ENCODE data around the gene TEX261.
"Not testable (repeated sequence)": the region's sequence is repeated elsewhere in the genome, so short reads cannot be mapped to it uniquely, and the experiment has no call there.

The TEX261 gene

DNA sequence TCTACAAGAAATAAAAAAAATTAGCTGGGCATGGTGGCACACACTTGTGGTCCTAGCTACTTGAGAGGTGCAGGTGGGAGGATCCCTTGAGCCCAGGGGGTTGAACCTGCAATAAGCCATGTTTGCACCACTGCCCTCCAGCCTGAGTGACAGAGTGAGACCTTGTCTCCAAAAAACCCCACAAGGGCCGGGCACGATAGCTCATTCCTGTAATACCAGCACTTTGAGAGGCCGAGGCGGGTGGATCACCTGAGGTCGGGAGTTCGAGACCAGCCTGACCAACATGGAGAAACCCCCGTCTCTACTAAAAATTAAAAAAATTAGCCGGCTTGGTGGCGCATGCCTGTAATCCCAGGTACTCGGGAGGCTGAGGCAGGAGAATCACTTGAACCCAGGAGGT, 5.3 kb upstream of the TEX261 start:
- DNase-seq, result not testable (repeated sequence)

DNA sequence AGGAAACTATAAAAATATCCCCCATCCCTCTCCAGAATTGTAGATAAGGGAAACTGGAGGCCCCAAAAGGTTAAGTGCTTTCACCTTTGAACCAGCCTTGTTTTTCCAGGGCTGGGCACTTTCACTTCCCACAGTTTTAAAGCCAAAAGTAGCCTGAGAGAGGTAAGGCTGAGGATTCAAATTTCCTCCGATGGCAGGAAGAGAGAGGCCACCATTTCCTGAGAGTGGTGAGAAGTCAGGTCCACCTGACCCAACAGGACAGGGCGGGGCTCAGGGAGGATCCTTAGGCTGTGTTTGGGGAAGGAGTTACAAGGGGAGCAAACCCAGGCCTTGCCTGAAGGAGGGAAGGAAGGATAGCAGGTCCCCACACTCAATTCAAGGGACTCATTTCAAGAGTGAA, 4.7 kb upstream of the TEX261 start:
- no peak for DNase-seq

DNA sequence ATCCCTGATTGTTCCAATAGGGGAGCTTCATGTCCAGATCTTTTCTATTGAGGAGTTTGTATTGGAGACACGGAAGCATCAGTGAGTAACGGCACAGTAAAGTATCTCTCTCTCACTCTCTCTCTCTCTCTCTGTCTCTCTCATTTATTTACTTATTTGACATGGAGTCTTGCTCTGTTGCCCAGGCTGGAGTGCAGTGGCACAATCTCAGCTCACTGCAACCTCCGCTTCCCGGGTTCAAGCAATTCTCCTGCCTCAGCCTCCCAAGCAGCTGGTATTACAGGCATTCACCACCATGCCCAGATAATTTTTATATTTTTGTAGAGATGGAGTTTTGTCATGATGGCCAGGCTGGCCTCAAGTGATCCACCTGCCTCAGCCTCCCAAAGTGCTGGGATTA, 4.2 kb upstream of the TEX261 start:
- DNase-seq, result not testable (repeated sequence)

GRCh38 chr2:70995426-70995729, 705 bp upstream of the TEX261 start:
- DNase-seq, result peak; percentile 81

DNA sequence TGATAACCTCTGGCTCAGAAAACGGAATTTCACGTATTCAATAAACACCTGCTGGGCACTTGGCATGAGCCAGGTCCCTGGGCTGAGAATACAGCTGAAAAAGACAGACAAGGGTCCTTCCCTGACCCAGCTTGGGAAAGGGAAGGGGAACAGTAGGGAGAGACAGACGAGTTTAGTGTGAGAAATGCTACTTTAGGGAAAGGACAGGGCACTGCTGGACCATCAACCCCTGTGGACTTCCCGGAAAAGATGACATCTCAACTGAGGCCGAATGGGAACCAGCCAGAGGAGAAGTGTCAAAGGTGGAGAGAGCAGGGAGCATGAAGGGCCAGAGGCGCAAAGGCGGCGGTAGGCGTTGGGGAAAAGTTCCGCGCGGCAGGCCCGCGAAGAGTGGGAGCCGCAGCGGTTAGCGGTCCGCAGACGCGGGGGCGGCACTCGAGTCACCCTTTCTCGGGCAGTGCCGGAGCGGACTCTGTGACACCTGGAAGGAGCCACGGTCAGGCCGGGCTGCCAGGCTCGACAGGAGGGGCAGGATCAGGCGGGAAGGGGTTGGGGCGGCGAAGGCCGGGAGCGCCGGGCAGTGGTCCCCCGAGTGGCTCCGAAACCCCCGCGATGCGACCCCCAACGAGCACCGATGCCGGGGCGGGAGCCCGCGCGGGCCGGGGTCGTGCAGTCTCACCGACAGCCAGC, 519 bp downstream of the TEX261 start:
- peak; percentile 42 for DNase-seq

- DNase-seq, result peak; percentile 44
Measured at GRCh38 chr2:70992945-70993853, 1.5 kb downstream of the TEX261 start.

DNA sequence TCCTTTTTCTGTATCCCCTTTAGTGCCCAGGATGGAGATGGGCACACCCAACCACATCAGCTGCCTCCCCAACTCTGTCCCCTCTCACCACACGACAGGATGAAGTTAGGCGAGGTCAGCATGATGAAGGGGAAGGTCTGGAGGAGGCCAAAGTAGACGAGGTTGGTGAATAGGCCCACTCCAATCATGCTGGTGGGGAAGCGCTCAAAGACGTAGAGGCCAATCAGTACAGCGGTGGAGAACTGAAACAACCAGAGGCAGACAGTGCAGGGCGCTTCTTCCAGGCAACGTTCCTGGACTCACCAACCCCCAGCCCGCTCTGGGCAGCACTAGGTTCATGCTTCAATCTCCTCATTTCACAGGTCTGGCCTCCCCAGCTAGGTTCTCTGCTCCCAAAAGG, 2.9 kb downstream of the TEX261 start:
- DNase-seq, result no peak

DNA sequence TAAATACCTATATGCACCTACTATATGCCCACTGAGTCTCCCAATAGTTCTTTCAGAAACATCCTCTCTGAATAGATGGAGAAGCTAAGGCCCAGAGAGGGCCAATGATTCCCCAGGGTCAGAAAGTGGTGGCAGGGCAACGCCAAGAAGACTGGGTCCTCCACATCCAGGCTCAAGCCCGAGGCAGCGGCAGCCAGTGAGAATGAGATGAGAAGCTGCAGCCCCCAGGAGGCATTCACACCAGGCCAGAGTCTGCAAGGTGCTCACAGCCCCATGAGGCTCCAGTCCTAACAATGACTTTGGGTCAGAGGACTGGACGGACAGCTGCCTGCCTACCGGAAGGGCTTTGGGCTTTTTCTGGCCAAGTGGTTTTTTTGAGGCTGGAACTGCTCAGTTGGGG, 3.5 kb downstream of the TEX261 start:
- no peak for DNase-seq

GRCh38 chr2:70990216-70990615, 4.5 kb downstream of the TEX261 start:
- DNase-seq, result no peak

DNA sequence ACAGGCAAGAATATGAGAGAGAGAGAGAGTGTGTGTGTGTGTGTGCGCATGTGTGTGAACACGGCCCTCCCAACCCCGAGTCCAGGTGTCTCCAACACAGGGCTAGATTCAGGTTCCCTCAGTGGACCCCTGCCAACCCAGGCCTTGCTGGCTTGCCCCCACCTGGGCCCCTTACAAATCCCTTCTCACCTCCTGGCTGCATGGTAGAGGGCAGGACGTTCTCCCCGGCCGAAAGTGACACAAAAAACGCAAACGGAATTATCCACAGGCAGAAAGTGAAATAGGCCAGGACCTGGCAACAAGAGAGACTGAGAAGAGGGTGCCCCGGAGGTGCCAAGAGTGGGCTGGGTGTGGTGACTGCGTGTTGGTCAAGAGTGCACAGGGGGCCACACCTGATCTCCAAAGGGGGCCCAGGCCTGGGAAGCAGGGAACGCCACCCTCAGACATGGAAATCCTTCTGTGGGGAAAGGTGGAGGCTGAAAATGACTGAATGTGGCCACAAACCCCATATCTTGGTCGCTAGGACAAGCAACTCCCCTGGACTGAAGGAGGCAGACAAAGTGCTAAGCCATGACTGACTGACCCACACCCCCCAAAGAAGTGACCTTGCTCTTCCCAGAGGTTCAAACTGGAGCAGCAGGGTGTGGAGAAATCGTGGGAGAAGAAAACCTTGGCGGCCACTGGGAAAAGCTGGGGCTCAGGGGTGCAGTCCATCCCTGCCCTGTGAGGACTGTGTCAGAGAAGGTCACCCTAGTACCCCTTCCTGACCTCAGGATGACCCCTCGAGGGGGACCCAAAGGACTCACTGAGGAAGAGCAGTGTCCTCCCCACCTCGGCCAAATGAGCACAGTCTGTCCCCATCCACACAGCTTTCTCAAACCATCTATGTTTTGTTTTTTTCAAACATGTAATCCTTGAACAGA, 5.7 kb downstream of the TEX261 start:
- no peak for DNase-seq

GRCh38 chr2:70988151-70988550, 6.5 kb downstream of the TEX261 start:
- no peak for DNase-seq

DNA sequence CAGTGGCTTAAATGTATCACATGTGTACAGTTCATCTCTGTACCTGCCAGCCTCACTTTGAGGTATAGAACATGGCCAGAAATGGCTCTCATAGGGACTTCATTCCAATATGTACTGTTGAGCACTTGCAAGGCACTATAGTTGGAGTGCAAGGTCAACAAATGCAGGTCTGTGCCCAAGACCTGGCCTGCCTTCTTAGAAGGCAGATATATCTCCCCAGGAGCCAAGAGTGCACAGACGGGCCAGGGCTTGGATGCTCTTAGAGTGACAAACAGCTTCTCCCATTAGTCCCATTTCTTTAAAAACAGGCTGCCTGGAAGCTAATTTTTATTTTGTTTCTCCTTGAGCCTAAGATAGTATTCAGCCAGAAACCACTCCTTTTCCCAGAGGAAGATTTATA, 7.3 kb downstream of the TEX261 start:
- no peak for DNase-seq

DNA sequence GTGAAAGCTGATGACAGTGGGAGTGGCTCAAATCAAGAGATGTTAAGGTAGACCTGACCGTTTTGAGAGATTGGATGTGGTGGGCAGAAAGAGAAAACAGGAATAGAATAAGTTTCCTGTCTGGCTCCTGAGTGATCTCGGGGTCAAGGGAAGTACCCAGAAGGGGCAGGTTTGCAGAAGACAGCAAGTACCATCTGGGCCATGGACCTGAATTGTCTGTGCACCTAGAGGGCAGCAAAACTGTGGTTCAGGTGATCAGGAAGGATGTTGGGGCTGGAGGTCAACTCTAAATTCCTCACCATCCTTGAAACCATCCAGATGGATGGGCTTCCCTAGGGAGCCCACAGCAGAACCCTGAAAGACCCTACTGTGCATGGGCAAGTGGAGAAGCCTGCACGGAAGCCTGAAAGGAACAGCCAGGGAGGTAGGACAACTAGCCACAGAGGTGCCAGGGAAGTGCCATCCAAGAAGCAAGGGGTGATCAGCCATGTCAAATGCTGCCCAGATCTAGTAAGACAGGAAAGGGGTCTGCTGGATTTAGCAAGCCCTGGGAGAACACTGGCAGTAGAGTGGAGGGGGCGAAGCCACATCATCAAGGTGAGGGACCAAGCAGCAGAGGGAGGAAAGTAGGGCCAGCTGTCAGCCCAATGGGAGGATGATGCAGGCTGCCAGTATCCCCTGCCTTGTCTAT, 8.0 kb downstream of the TEX261 start:
- DNase-seq, result no peak

DNA sequence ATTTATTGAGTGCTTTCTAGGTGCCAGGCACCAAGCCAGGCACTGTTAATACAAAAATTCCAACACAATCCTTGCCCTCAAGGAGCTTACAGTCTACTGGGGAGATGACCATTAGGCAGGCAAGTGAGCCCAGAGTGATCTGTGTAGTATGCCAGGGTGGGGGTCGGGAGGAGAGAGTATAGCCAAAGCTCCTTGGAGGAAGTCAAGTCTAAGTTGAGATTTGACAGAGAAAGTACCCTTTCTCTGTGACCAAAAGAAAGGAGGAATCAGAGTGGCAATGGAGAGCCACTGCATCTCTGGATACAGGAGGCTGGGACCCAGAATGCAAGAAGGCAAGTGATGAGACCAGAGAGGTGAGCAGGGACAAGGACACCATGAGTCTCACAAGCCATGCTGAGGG, 8.7 kb downstream of the TEX261 start:
- no peak for DNase-seq

DNA sequence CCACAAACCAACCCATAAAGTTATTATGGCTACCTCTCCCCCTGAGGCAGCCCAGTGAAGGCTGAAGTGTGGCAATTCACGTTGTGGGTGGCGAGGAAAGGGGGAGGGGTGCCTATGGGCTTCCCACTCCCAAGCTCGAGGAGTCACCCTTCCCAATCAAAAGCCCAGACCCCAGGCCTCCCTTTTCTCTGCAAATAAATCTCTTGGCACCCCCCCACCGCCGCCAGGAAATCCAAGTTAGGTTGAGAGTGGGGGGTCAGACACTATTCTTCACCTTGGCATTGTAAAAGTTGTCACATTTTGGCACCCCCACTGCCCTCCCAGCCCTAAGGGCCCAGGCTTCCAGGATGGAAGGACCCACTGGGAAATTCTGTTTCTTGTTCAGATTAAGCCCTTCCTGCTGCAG, 9.4 kb downstream of the TEX261 start:
- no peak for DNase-seq

DNA sequence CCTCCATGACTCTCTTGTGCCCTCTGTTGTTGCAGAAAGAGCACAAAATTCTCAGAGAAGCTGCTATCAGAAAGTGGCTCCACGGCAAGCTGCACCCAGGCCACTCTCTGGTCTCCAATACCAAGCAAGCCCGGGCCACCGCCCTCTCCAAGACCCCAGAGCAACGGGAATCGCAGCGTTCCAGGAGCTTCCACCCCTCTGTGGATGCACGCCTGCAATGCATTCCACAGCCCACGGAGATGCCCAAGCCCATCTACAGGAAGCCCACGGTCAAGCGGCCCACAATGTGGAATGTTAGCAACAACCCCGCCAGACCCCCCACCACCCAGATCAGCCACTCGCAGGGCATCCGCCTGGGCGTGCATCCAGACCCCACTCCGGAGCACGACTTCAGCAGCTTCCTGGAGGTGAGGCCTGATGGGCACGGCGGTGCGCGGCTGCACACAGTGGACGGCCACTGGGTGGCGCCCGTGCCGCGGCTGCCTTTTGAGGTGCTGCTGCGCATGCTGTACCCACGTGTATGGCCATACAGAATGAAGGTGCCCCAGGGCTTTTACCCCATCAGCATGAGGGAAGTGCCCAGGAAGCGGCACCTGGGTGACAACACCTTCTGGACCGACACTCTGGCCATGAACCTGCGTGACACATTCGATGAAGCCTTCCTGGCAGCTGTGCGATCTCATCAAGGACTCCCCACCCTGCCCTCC, 9.9 kb downstream of the TEX261 start:
- DNase-seq, result peak; percentile 22

DNA sequence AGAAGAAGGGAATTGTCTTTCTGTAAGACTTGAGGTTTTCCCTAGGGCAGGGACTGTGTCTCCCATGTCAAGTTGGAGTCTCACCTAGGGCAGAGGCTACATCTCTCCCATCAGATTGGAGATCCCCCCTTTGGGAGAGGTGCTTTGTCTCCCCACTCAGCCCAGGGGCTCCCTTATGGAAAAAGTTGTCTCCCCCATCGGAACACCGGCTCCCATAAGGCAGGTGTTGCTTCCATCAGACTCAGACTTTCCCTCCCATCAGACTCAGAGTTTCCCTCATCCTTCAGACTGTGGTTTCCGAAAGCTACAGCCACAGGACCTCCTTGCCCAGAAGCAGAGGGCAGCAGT, 10.5 kb downstream of the TEX261 start:
- no peak for DNase-seq

- DNase-seq, result peak; percentile 96
Measured at GRCh38 chr2:70983506-70984227, 11.0 kb downstream of the TEX261 start.

- peak; percentile 39 for DNase-seq
Measured at GRCh38 chr2:70982971-70983370, 11.7 kb downstream of the TEX261 start.

DNA sequence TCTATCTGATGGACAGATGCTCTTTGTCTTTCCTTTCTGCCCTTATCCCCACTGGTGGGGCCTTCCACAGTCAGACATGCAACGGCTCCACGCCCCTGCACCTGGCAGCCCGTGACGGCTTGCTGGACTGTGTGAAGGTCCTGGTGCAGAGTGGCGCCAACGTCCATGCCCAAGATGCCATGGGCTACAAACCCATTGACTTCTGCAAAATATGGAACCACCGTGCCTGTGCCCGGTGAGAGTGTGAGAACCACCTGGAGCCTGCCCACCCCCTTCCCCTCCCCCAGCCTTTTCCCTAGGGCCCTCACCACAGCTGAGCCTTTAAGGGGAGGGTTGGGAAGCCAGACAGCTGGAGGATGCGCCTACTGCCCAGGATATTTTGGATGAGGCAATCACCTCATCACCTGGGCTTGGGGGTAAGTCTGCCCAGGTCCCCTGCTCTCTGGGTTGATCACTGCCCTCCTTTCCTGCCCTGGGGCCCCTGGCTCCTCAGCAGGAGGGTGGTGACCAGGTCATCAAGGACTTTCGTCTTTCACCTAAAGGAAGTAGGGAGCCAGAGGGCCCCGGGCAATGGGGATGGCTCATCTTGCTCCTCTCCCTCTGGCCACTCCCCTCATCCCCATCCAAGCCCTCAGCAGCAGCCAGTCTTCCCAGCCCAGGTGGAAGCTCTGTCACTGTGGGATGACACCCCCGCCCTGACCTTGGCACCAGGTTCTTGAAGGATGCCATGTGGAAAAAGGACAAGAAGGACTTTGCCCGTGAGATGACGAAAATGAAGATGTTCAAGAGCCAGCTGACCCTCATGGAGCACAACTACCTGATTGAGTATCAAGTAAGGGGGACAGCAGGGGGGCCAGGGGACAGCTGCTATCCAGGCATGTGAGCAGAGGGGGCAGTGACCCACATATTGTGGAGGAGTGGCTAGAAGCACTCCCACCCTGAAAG, 12.5 kb downstream of the TEX261 start:
- DNase-seq, result no peak

Data from NCI-H82 (cell line).